GM19043 (cell line): ENCODE measurements around the gene NUDT3.
"Not testable (repeated sequence)": the region's sequence is repeated elsewhere in the genome, so short reads cannot be mapped to it uniquely, and the experiment has no call there.

Experiments used
- ATAC-seq: cut with Tn5 transposase; IDR thresholded peaks from one replicate; pipeline ENCODE4 v1.9.1; 2021; ENCODE audit warnings: low read depth; ENCODE audit not compliant: unreplicated experiment

NUDT3 gene

DNA sequence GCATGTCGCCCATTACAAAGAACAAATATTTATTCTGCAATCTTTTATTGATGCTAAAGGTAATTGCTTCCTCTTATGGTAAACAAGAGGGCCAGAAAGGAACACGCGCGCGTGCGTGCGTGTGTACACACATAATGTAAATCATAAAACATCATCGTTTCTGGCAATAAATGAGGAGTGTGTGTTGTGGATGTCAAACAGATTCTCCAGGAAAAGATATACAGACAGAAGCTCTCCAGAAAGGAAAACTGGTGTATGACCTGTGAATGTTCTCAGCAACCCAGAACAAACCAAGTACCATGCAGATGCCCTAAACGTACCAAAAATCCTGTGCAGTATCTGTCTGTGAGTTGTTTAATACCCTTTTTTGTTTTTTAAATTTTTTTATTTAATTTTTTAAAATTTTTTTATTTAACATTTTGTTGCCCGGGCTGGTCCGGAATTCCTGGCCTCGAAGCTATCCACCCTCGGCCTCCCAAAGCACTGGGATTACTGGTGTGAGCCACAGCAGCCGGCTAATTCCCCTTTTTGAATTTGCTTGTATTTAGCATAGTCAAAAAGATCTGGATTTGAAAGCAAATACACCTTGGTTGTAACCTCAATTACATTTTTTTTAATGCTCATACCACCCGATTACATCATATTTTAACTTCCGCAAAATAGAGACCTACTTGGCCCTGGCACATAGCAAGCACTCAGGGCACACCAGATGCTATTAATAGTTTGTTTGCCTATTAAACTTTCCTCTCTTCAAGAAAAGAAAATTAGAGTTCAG, 909 bp upstream of the NUDT3 start:
- no peak for ATAC-seq

DNA sequence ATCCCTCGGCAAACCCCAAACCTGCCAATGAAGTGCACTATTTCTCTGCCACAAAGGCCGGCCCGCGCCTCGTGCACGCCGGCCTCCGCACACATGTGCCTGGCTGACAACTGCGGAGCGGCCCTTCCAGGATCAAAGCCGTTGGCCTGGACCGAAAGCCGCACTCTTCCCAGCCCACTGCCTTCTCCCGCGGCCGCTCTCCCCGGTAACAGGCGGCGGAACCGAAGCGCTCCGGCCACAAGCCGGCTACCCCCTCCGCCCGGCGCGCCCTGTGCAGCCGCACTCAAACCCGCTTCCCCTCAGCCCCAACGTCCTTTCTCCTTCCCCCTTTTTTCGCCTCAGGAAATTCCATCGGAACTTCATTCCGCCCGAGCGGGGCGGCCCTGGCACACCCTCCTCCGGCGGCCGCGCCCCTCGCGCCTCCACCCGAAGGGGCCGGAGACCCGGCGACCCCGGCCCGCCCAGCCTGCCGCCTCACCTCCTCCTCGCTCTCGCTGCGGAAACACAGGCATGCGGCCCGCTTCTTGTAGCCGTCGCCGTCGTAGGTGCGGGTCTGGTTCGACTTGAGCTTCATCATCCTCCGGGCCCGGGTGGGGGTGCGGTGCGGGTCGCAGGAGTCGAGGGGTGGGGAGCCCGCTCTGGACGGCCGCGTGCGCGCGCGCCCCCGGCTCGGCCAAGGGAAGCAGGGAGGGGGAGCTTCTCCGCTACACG, 528 bp downstream of the NUDT3 start:
- ATAC-seq, result peak; percentile 19

DNA sequence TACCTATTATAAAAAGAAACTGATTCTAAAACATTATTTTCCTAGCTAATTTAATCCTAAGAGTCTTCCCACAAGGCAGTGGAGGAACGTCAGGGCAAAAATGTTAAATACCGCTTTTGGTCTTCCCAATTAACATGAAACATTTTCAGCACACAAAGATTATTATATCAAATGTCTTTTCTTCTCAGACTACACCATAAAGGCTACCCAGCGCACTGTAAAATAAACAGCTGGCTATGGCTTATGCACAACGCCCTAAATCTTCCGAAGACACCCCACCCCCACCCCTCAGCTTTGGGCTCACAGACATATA, 1.0 kb downstream of the NUDT3 start:
- no peak for ATAC-seq

DNA sequence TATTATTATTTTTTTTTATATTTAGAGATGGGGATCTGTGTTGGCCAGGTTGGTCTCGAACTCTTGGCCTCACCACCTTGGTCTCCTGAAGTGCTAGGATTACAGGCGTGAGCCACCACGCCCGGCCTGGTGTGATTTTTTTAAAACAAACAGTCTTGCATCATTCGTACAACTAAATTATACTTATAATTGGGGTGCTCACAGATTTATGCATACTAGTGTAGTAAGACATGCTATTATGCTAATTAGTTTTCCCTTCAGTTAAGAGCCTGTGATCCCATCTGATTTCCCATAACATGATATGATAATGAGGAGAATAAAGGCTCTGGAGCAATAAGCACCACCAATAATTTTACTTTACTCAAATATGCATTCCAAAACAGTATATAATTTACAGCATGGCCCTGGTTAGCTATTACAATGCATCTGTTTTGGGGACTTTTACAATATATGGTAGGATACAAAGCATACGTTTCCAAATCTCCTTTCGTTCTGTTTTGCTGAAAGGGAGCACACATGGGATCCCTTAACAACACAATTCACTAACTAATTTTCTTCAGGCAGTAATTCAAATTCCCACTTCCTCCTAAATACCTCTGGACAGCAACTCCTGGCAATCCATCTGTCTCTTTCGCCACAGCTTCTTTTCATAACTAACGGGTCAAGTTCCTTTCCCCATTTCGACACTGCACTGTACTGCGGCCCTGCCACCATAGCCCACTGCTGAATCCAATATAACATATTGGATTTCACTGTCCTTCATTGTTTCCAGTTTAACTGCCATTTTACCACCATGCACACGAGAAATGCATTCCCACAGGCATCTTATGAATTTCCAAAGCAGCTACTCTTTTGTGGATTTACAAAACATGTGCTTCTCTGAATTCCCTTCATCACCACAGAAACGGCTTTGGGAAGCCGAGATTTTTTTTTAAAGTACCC, 1.7 kb downstream of the NUDT3 start:
- no peak for ATAC-seq

DNA sequence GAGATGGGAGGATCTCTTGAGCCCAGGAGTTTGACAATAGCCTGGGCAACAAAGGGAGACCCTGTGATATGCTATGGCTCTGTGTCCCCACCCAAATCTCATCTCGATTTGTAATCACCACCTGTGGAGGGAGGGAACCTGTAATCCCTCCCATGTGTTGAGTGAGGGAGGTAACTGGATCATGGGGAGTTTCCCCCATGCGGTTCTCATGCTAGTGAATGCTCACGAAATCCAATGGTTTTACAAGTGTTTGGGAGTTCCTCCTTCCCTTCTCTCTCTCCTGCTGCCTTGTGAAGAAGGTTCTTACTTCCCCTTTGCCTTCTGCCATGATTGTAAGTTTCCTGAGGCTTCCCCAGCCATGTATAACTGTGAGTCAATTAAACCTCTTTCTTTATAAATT, 3.4 kb downstream of the NUDT3 start:
- no peak for ATAC-seq

DNA sequence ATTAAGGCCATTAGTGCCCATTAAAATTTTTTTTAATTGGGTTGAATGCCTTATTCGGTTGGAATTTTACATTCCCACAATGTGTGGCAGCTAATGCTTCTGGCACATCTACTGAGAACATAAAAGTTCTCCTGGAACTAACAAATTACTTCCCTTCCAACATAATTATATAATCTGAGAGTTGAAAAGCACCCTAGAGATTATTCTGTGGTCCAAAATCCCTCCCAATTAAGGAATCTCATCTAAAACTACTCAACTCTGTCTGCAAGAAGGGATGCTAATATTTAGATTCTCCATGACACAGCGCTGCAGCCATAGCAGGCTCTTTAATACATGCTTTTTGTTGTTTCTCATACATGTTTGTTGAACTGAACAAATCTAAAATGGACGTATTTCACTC, 4.0 kb downstream of the NUDT3 start:
- no peak for ATAC-seq

DNA sequence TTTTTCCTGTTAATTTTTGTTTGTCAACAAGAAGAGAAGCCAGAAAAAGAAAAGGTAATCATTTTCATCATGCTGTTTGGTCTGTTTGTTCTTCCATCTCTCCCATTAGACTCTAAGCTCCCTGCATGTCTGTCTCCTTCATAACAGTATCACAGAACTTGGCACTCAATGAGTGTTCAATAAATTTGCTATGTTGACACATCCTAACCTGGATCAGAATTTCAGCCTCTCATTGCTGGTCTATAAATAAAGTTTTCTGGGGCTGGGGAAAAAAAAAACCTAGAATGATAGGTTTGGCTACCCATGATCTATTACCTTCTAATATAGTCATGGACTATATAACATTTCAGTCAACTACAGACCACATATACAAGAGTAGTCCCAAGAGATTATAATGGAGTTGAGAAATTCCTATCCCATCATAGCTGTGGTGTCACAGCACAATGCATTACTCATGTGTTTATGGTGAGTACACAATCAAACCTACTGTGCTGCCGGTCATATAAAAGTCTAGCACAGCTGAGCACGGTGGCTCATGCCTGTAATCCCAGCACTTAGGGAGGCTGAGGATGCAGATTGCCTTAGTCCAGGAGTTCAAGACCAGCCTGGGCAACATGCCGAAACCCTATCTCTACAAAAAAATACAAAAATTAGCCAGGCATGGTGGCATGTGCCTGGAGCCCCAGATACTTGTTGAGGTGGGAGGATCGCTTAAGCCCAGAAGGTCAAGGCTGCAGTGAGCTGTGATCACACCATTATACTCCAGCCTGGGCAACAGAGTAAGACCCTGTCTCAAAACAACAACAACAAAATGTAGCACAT, 5.9 kb downstream of the NUDT3 start:
- no peak for ATAC-seq

DNA sequence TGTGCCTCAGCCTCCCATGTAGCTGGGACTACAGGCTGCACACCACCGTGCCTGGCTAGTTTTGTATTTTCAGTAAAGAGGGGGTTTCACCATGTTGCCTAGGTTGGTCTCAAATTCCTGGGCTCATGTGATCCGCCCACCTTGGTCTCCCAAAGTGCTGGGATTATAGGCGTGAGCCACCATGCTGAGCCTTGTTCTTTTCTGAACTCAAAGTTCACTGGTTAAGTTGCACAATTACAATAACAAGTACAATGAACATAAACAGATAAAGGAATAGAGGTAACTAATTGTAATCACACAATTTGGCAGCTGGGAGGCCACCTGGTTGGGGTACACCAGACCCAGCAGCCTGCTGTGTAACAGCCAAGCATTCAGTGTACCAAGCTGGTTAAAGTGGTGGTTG, 6.7 kb downstream of the NUDT3 start:
- ATAC-seq, result no peak

DNA sequence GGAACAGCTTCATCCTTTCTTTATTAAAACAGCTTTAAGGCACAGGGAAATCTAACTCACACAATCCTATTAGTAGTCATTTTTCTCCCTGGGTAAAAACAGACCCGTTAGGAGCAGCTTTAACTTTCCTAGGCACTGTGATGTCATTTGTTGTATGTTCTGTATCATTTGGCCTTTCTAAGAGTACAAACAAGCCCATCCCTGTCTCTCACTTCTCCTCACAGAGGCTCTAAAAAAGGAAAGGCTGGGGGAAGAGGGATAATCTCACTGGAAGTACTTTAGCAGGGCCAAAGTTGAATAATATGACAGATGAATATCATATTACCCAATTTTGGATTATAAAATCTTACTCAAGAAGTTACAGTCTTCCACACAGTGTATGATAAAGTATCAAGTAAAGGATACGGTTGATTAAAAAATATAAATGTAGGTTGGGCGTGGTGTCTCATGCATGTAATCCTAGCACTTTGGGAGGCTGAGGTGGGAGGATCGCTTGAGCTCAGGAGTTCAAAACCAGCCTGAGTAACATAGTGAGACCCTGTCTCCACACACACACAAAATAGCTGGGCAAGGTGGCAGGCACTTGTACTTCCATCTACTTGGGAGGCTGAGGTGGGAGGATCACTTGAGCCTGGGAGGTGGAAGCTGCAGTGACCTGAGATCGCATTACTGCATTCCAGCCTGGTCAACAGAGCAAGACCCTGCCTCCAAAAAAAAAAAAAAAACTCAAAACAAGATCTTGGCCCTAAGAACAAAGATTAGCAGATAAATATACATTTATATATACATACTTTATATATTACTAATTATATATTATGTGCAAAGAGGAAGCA, 7.9 kb downstream of the NUDT3 start:
- no peak for ATAC-seq

DNA sequence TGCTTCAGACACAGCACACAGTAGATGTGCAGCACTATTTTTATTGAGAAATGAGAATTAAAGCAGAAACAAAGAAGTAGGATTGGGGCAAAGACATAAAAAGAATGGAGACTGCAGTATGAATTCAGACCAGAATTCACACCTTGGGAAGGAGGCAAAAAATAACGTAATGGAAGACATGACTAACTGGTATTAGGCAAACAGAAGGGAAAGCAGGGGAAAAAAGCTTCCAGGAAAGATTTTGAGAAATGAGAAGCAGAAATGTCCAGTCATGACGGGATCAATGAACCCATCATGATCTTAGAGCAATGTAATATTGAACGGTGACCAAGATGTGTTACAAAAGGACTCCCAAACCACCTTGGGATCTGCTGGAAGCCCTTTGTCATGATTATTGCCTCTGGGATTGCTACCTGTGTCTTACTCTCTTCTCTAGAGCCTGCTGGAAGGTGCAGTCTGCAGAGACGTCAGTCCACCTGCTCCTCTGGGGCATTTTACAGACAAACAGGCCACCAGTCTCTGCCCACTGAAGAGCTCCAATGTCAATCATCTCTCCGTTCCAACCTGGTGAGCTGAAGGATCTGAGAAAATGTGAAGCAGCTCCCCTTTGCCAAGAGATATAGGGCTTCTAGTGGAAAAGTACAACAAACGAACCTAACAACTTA, 8.7 kb downstream of the NUDT3 start:
- ATAC-seq, result no peak

DNA sequence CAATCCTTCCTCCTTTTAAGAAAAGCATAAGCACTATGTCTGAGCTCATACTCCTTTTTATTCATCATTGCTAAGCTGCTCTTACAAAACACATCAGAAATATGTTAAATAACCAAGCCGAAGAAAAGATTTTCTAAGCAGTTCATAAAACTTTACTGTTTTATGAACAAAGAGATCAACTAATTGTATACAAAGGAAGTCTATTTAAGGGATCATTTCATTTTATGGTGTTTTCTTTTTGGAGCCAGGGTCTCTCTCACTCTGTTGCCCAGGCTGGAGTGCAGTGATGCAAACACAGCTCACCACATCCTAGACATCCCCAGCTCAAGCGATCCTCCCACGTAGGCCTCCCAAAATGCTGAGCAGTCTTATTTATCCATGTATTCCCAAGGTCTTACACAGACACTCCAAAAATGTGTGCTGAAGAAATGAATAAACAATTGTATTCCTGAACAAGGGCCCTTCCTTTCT, 9.3 kb downstream of the NUDT3 start:
- no peak for ATAC-seq

DNA sequence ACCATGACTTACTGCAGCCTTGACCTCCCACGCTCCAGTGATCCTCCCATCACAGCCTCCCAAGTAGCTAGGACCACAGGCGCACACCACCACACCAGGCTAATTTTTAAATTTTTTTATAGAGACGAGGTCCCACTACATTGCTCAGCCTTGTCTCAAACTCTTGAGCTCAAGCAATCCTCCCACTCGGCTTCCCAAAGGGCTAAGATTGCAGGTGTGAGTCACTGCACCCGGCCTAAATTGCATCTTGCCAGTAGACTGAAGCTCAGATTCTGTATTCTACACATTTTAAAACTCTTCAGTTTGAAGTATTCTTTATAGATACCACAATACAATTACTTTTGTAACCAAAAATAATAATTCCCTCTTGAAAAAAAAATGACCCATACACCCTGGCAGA, 11.4 kb downstream of the NUDT3 start:
- no peak for ATAC-seq

DNA sequence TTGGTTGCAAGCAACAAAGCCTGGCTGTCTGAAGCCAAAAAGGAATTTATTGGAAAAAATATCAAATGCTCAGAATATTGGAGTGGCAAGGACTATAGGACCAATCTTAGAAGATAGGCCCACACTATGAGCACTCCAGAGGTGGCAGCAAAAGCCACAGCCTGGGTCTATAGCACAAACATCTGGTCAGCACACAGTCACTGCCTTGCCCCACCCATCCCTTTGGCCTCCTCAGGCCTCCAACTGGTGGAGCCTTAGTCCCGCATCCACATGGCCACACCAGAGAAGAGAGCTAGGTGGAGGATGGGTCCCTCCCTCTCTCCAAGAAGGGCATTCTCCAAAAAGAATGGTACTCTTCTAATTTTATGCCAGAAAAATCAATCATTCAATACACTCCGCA, 14.0 kb downstream of the NUDT3 start:
- no peak for ATAC-seq

DNA sequence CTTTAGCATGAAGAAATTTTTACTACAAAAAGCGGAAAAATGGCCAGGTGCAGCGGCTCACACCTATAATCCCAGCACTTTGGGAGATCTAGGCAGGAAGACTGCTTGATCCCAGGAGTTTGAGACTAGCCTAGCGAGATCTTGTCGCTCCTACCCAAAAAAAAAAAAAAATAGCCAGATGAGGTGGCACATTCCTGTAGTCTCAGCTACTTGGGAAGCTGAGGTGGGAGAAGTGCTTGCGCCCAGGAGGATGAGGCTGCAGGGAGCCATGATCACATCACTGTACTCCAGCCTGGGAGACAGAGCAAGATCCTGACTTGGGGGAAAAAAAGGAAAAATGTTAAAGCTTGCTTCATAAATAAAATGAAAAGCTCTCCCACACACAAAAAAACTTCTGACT, 14.5 kb downstream of the NUDT3 start:
- ATAC-seq, result no peak

DNA sequence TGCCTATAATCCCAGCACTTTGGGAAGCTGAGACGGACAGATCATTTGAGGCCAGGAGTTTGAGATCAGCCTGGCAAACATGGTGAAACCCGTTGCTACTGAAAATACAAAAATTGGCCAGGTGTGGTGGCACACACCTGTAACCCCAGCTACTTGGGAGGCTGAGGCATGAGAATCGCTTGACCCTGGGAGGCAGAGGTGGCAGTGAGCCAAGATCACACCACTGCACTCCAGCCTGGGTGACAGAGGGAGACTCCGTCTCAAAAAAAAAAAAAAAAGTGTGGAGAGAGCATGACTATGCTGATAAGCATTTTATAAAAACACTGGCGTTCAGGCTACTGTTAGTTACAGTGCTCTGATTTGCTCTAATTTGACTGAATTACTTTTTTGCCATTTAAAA, 14.9 kb downstream of the NUDT3 start:
- not testable (repeated sequence) for ATAC-seq

DNA sequence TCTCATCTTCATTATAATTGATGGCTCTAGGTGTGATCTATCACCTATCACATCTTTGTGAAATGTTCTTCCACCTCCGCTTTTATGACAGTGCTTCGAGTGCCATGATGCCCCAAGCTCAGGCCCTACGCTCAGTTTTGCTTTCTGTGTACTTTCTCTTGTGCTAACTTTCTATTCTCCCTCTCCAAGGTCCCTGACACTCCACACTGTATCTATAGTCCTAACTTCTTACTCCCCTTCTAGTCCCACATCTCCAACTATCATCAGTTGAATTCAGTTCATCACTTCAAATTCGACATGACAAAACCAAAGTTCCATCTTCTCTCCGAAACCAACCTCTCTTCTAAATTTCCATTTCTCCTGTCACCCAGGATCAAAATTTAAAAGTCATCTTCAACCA, 16.6 kb downstream of the NUDT3 start:
- no peak for ATAC-seq

DNA sequence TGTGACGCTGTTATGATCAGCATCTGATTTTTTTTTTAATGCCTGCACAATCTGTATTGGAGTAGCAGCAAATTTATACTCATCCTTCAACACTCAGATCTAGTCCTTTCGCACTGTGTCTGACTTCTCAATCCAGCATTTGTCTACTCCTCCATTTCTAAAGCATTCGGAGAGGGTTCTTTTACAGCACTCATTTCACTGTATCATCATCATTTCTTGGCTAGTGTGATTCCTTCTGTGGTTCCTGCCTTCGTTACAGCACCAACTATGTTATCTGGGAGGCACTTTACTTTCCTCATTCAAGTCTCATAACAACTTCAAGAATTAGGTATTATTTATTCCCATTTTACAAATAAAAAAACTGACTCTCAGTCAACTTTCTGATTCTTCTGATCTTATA, 18.0 kb downstream of the NUDT3 start:
- no peak for ATAC-seq

DNA sequence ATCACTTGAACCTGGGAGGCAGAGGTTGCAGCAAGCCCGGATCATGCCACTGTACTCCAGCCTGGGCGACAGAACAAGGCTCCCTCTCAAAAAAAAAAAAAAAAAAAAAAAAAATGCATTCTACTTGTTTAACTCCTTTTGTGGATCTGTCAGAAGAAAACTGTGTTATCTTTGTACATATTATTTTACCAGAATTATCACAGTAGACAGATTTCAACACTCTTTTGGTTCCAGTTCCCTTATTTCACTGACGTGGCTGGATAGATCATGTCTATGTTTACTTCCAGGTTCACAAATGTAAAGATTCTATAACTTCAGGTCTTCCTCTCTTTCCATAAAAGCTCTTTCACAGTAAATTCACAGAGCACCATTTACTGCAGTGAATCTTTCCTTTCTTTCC, 18.4 kb downstream of the NUDT3 start:
- ATAC-seq, result no peak

DNA sequence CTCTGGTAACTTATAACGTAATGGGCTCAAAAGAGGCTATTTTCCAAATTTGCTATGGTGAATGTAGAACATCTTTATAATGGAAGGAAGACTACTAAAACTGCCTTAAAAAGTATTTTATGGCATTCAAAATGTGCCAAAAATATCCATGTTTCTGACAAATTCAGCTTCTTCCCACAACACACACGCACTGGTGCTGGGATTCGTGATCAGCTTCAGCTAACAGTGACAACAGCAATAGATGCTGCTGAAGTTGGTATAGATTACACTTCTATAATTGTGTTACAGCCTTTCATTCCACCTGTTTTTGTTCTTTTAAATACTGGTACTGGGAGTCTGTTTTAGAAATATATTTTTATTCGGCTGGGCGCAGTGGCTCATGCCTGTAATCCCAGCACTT, 19.0 kb downstream of the NUDT3 start:
- ATAC-seq, result no peak
